Measurements from ENCODE around the gene AGRP.

GRCh38 chr16:67474551-67475455, 8.5 kb downstream of the AGRP start:
- no peak for TF ChIP-seq CTCF (IDR thresholded peaks at IDR 0.05)
- no peak for TF ChIP-seq POLR2A (IDR thresholded peaks at IDR 0.05)
